HEK293 (cell line): ENCODE measurements around the gene AKIP1.

Source experiments
- MYNN ChIP-seq: fragments of 450-650 bp; formaldehyde crosslinking; IDR thresholded peaks from 2 replicates; pipeline ENCODE4 v1.5.1; 2016; ENCODE audit warnings: missing biosample characterization, missing genetic modification characterization, borderline replicate concordance
- SP2 ChIP-seq: fragments of 450-650 bp; formaldehyde crosslinking; IDR thresholded peaks from 2 replicates; pipeline ENCODE4 v1.5.1; 2016; ENCODE audit warnings: missing biosample characterization, missing genetic modification characterization
- TCF7L2 ChIP-seq: IDR thresholded peaks from 2 replicates; pipeline ENCODE4 v1.6.1; 2011; ENCODE audit warnings: low read depth, mild to moderate bottlenecking, inconsistent platforms, low read length, moderate library complexity, borderline replicate concordance
- ZNF211 ChIP-seq: fragments of 450-650 bp; formaldehyde crosslinking; IDR thresholded peaks from 2 replicates; pipeline ENCODE4 v1.5.1; 2016; ENCODE audit warnings: low read depth, missing biosample characterization, missing genetic modification characterization
- ZNF274 ChIP-seq, 2 experiments: fragments of 200-500 bp in 1 of 2; fragments of 450-650 bp in 1 of 2; sonication (Bioruptor generic) in 1 of 2; formaldehyde crosslinking in 1 of 2; IDR thresholded peaks; 2 replicates each; pipeline versions ENCODE4 v1.5.1 to v1.6.1; 2014 to 2016; ENCODE audit warnings: borderline replicate concordance in 1 of 2, inconsistent platforms in 1 of 2, low read length in 1 of 2, missing biosample characterization in 1 of 2, missing genetic modification characterization in 1 of 2
- ZNF530 ChIP-seq: fragments of 450-650 bp; formaldehyde crosslinking; IDR thresholded peaks from 2 replicates; pipeline ENCODE4 v1.5.1; 2016; ENCODE audit warnings: low read depth, missing biosample characterization, missing genetic modification characterization
- ZNF785 ChIP-seq: fragments of 450-650 bp; formaldehyde crosslinking; IDR thresholded peaks from 2 replicates; pipeline ENCODE4 v1.5.1; 2016; ENCODE audit warnings: missing biosample characterization, missing genetic modification characterization
- TF ChIP-seq, protein P1 (sequence below): fragments of 450-650 bp; formaldehyde crosslinking; IDR thresholded peaks from 2 replicates; pipeline ENCODE4 v1.5.1; 2016; ENCODE audit warnings: missing biosample characterization, missing genetic modification characterization
- TF ChIP-seq, protein P2 (sequence below): fragments of 450-650 bp; formaldehyde crosslinking; IDR thresholded peaks from 2 replicates; pipeline ENCODE4 v1.5.1; 2016; ENCODE audit warnings: missing biosample characterization, missing genetic modification characterization
- TF ChIP-seq, protein P3 (sequence below): sonication (generic); formaldehyde crosslinking; IDR thresholded peaks from 2 replicates; pipeline ENCODE4 v1.8.1; 2022; ENCODE audit warnings: mild to moderate bottlenecking, moderate library complexity, missing genetic modification reagents
- TF ChIP-seq, protein P4 (sequence below): fragments of 450-650 bp; formaldehyde crosslinking; IDR thresholded peaks from 2 replicates; pipeline ENCODE4 v1.5.1; 2016; ENCODE audit warnings: missing biosample characterization, missing genetic modification characterization

DNA sequence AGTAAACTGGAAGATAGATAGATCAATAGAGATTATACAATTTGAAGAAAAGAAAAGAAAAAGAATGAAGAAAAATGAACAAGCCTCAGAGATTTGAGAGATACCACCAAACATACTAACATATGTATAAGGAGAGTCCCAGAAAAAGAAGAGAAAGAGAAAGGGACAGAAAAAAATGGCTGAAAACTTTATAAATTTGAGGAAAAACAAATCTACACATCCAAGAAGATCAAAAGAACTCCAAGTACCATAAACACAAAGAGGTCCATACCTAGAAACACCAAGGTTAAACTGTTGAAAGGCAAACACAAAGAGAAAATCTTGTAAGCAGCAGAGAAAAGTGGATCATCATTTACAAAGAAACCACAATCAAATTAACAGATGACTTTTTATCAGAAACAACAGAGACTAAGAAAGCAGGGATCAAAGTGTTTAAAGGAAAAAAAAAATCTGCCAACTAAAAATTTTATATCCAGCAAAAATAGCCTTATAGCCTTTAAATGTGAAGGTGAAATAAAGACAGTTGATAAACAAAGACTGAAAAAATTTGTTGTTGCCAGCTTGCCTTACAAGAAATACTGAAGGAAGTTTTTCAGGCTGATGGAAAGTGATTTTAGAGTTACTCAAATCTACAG, 11.8 kb upstream of the AKIP1 start:
- TF ChIP-seq ZNF274 (IDR thresholded peaks at IDR 0.05; ENCODE audit: low read length) (no peak), ZNF274 (tag by site-specific recombination; IDR thresholded peaks at IDR 0.05; ENCODE audit: borderline replicate concordance) (no peak), SP2 (tag by site-specific recombination) (no peak), ZNF785 (tag by site-specific recombination) (no peak), ZNF211 (tag by site-specific recombination) (no peak), ZNF530 (tag by site-specific recombination) (no peak), MYNN (tag by site-specific recombination) (no peak), TCF7L2 (no peak)
- TF ChIP-seq, protein P1, sequence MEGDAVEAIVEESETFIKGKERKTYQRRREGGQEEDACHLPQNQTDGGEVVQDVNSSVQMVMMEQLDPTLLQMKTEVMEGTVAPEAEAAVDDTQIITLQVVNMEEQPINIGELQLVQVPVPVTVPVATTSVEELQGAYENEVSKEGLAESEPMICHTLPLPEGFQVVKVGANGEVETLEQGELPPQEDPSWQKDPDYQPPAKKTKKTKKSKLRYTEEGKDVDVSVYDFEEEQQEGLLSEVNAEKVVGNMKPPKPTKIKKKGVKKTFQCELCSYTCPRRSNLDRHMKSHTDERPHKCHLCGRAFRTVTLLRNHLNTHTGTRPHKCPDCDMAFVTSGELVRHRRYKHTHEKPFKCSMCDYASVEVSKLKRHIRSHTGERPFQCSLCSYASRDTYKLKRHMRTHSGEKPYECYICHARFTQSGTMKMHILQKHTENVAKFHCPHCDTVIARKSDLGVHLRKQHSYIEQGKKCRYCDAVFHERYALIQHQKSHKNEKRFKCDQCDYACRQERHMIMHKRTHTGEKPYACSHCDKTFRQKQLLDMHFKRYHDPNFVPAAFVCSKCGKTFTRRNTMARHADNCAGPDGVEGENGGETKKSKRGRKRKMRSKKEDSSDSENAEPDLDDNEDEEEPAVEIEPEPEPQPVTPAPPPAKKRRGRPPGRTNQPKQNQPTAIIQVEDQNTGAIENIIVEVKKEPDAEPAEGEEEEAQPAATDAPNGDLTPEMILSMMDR (tag by site-specific recombination), result no peak
- TF ChIP-seq, protein P2, sequence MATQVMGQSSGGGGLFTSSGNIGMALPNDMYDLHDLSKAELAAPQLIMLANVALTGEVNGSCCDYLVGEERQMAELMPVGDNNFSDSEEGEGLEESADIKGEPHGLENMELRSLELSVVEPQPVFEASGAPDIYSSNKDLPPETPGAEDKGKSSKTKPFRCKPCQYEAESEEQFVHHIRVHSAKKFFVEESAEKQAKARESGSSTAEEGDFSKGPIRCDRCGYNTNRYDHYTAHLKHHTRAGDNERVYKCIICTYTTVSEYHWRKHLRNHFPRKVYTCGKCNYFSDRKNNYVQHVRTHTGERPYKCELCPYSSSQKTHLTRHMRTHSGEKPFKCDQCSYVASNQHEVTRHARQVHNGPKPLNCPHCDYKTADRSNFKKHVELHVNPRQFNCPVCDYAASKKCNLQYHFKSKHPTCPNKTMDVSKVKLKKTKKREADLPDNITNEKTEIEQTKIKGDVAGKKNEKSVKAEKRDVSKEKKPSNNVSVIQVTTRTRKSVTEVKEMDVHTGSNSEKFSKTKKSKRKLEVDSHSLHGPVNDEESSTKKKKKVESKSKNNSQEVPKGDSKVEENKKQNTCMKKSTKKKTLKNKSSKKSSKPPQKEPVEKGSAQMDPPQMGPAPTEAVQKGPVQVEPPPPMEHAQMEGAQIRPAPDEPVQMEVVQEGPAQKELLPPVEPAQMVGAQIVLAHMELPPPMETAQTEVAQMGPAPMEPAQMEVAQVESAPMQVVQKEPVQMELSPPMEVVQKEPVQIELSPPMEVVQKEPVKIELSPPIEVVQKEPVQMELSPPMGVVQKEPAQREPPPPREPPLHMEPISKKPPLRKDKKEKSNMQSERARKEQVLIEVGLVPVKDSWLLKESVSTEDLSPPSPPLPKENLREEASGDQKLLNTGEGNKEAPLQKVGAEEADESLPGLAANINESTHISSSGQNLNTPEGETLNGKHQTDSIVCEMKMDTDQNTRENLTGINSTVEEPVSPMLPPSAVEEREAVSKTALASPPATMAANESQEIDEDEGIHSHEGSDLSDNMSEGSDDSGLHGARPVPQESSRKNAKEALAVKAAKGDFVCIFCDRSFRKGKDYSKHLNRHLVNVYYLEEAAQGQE (tag by site-specific recombination), result no peak
- TF ChIP-seq, protein P3, sequence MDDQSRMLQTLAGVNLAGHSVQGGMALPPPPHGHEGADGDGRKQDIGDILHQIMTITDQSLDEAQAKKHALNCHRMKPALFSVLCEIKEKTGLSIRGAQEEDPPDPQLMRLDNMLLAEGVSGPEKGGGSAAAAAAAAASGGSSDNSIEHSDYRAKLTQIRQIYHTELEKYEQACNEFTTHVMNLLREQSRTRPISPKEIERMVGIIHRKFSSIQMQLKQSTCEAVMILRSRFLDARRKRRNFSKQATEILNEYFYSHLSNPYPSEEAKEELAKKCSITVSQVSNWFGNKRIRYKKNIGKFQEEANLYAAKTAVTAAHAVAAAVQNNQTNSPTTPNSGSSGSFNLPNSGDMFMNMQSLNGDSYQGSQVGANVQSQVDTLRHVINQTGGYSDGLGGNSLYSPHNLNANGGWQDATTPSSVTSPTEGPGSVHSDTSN, result no peak
- TF ChIP-seq, protein P4, sequence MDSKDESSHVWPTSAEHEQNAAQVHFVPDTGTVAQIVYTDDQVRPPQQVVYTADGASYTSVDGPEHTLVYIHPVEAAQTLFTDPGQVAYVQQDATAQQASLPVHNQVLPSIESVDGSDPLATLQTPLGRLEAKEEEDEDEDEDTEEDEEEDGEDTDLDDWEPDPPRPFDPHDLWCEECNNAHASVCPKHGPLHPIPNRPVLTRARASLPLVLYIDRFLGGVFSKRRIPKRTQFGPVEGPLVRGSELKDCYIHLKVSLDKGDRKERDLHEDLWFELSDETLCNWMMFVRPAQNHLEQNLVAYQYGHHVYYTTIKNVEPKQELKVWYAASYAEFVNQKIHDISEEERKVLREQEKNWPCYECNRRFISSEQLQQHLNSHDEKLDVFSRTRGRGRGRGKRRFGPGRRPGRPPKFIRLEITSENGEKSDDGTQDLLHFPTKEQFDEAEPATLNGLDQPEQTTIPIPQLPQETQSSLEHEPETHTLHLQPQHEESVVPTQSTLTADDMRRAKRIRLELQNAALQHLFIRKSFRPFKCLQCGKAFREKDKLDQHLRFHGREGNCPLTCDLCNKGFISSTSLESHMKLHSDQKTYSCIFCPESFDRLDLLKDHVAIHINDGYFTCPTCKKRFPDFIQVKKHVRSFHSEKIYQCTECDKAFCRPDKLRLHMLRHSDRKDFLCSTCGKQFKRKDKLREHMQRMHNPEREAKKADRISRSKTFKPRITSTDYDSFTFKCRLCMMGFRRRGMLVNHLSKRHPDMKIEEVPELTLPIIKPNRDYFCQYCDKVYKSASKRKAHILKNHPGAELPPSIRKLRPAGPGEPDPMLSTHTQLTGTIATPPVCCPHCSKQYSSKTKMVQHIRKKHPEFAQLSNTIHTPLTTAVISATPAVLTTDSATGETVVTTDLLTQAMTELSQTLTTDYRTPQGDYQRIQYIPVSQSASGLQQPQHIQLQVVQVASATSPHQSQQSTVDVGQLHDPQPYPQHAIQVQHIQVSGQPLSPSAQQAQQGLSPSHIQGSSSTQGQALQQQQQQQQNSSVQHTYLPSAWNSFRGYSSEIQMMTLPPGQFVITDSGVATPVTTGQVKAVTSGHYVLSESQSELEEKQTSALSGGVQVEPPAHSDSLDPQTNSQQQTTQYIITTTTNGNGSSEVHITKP (tag by site-specific recombination), result no peak
